H1 (cell line): ENCODE measurements around the gene BPIFB6. TPM values are rescaled to one million over a fixed set of nuclear protein-coding genes. Genes with fewer than 3 reads are reported as not detected.

Experiments used
- CTBP2 ChIP-seq: IDR thresholded peaks from 2 replicates; pipeline ENCODE4 v1.7.0; 2011; ENCODE audit warnings: borderline replicate concordance, mild to moderate bottlenecking, moderate library complexity, mixed read lengths, low read length; ENCODE audit not compliant: insufficient read depth, insufficient read length
- CTCF ChIP-seq, 3 experiments: IDR thresholded peaks; 1 replicate in 2 of 3; 2 replicates in 1 of 3; pipeline versions ENCODE4 v1.5.1 to v1.6.1; 2011; ENCODE audit warnings: low read length in 3 of 3, mild to moderate bottlenecking in 3 of 3, inconsistent platforms in 2 of 3, low read depth in 1 of 3, moderate library complexity in 1 of 3; ENCODE audit not compliant: insufficient read depth in 1 of 3; ENCODE audit errors: control extremely low read depth in 1 of 3
- JUN ChIP-seq: IDR thresholded peaks from 2 replicates; pipeline ENCODE4 v1.6.1; 2011; ENCODE audit warnings: low read depth, mild to moderate bottlenecking, improper control_type of control experiment, low read length
- PHF8 ChIP-seq: fragments of 200-600 bp; sonication (generic); conservative IDR thresholded peaks from 2 replicates; pipeline ENCODE4 v1.7.1; 2012; ENCODE audit warnings: low read depth, mild to moderate bottlenecking, inconsistent platforms, low read length, moderate library complexity
- RBBP5 ChIP-seq: IDR thresholded peaks from 2 replicates; pipeline ENCODE4 v1.7.1; 2012; ENCODE audit warnings: low read depth, mild to moderate bottlenecking, inconsistent platforms, low read length, moderate library complexity, borderline replicate concordance
- SP4 ChIP-seq: IDR thresholded peaks from 2 replicates; pipeline ENCODE4 v1.6.1; 2012; ENCODE audit warnings: low read length, inconsistent platforms
- TEAD4 ChIP-seq: IDR thresholded peaks from 2 replicates; pipeline ENCODE4 v1.6.1; 2012; ENCODE audit warnings: low read depth, low read length, inconsistent platforms, mixed read lengths
- polyA plus RNA-seq, 7 experiments: library from polyadenylated mRNA; depleted of rRNA in 3 of 7; stranded (reverse) in 5 of 7; unstranded in 2 of 7; fragments of >200 nt in 5 of 7; fragments of 200-250 nt in 2 of 7; gene quantifications; 1 replicate in 5 of 7; 2 replicates in 1 of 7; 4 replicates in 1 of 7; pipeline versions ENCODE4 v1.2.1 to v1.2.3, GENCODE V29; 2011 to 2013; ENCODE audit warnings: missing spikeins in 2 of 7, mixed read lengths in 2 of 7
- total RNA-seq: library from RNA; stranded (reverse); fragmentation: NEBNext Ultra II Directional; extraction: Animal tissue kit (Norgen Biotek cat#: 25700); gene quantifications from 2 replicates; pipeline ENCODE4 v1.2.1, GENCODE V29; 2021

Gene BPIFB6
- total and polyA plus RNA-seq, 2 of the 8 experiments (the other 6 are each of a cell fraction or from before 2014, with no cell fraction given) = not detected

- TF ChIP-seq CTCF (IDR thresholded peaks at IDR 0.05; ENCODE audit: control extremely low read depth in 1 of 3, insufficient read depth in 1 of 3, low read depth in 1 of 3, low read length in 3 of 3) (no peak), SP4 (no peak), PHF8 (no peak), RBBP5 (no peak), TEAD4 (no peak), JUN (no peak), CTBP2 (no peak)
Observed at GRCh38 chr20:33043731-33044181, 12.3 kb downstream of the BPIFB6 start (continued).
